Dermis blood vessel endothelial cell (primary cell): ENCODE results near the gene CFAP119. TPM values are rescaled to one million over a fixed set of nuclear protein-coding genes. Genes with fewer than 3 reads are reported as not detected.

ENCODE experiments used
- DNase-seq: peaks from one replicate; pipeline ENCODE4 v3.0.0; 2010
- total RNA-seq: library from RNA; depleted of rRNA; stranded (reverse); fragments of >200 nt; gene quantifications from 2 replicates; pipeline ENCODE4 v1.2.3, GENCODE V29; 2014

Gene CFAP119
- total RNA-seq, 1 donor from 2014 or later: 1.2 TPM

GRCh38 chr16:30760577-30761426 is 1.1 kb downstream of the CFAP119 start:
- DNase-seq: no peak

- DNase-seq: no peak
Measured at GRCh38 chr16:30760001-30760559, 1.8 kb downstream of the CFAP119 start.

GRCh38 chr16:30758988-30759491 is 2.8 kb downstream of the CFAP119 start:
- no peak for DNase-seq

- no peak for DNase-seq
Measured at GRCh38 chr16:30757316-30757715, 4.5 kb downstream of the CFAP119 start.

- no peak for DNase-seq
Measured at GRCh38 chr16:30756781-30757100, 5.1 kb downstream of the CFAP119 start.

- DNase-seq: no peak
Measured at GRCh38 chr16:30755955-30756780, 5.7 kb downstream of the CFAP119 start.

GRCh38 chr16:30753596-30753995 is 8.3 kb downstream of the CFAP119 start:
- no peak for DNase-seq

GRCh38 chr16:30750876-30751465 is 10.9 kb downstream of the CFAP119 start:
- DNase-seq: no peak

- no peak for DNase-seq
Measured at GRCh38 chr16:30750201-30750600, 11.7 kb downstream of the CFAP119 start.

- DNase-seq: peak; percentile 58
Measured at GRCh38 chr16:30748634-30749445, 13.0 kb downstream of the CFAP119 start.

GRCh38 chr16:30747799-30748633 is 13.8 kb downstream of the CFAP119 start, which contains the start of gene PHKG2:
PHKG2 (plus strand) TSS chr16:30748425; CDS start chr16:30748821, 396 bp downstream.
- peak; percentile 99 for DNase-seq

- peak; percentile 10 for DNase-seq
Measured at GRCh38 chr16:30747331-30747730, 14.5 kb downstream of the CFAP119 start.

GRCh38 chr16:30746638-30747175 is 15.2 kb downstream of the CFAP119 start:
- no peak for DNase-seq

- DNase-seq: no peak
Measured at GRCh38 chr16:30745082-30745481, 16.8 kb downstream of the CFAP119 start.

- no peak for DNase-seq
Measured at GRCh38 chr16:30744183-30744582, 17.7 kb downstream of the CFAP119 start.

- no peak for DNase-seq
Measured at GRCh38 chr16:30743716-30744115, 18.1 kb downstream of the CFAP119 start.

GRCh38 chr16:30741461-30741914 is 20.4 kb downstream of the CFAP119 start:
- peak; percentile 94 for DNase-seq

- peak; percentile 38 for DNase-seq
Measured at GRCh38 chr16:30740364-30741251, 21.3 kb downstream of the CFAP119 start.
